OCI-LY3 (cell line): Measurements from ENCODE around the gene JPT2.
"Not testable (repeated sequence)": the region's sequence is repeated elsewhere in the genome, so short reads cannot be mapped to it uniquely, and the experiment has no call there.

Experiments
- EZH2phosphoT487 ChIP-seq: fragments of 200-600 bp; shearing (Covaris generic); IDR thresholded peaks from 2 replicates; pipeline ENCODE4 v1.6.1; 2018; ENCODE audit warnings: antibody characterized with exemption, mixed run types, low read depth
- TF ChIP-seq, protein P1 (sequence below): fragments of 200-600, 300-600 bp; sonication (generic); IDR thresholded peaks from 2 replicates; pipeline ENCODE4 v1.5.1; 2014; ENCODE audit warnings: antibody characterized with exemption, low read length, low read depth

DNA sequence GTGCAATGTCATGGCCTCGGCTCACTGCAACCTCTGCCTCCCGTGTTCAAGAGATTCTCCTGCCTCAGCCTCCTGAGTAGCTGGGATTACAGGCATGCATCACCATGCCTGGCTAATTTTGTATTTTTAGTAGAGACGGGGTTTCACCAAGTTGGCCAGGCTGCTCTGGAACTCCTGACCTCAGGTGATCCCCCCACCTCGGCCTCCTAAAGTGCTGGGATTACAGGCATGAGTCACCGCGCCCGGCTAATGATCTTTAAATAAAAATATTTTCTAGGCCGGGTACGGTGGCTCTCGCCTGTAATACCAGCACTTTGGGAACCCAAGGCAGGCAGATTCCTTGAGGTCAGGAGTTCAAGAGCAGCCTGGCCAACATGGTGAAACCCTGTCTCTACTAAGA lies 40.2 kb downstream of the JPT2 start:
- TF ChIP-seq, protein P1, sequence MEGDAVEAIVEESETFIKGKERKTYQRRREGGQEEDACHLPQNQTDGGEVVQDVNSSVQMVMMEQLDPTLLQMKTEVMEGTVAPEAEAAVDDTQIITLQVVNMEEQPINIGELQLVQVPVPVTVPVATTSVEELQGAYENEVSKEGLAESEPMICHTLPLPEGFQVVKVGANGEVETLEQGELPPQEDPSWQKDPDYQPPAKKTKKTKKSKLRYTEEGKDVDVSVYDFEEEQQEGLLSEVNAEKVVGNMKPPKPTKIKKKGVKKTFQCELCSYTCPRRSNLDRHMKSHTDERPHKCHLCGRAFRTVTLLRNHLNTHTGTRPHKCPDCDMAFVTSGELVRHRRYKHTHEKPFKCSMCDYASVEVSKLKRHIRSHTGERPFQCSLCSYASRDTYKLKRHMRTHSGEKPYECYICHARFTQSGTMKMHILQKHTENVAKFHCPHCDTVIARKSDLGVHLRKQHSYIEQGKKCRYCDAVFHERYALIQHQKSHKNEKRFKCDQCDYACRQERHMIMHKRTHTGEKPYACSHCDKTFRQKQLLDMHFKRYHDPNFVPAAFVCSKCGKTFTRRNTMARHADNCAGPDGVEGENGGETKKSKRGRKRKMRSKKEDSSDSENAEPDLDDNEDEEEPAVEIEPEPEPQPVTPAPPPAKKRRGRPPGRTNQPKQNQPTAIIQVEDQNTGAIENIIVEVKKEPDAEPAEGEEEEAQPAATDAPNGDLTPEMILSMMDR, result not testable (repeated sequence)
- not testable (repeated sequence) for TF ChIP-seq EZH2phosphoT487
